SK-N-SH (cell line): Measurements from ENCODE around the gene DIS3L2.

ENCODE experiments used
- CTCF ChIP-seq: fragments of 200-600 bp; sonication (generic); IDR thresholded peaks from 2 replicates; pipeline ENCODE4 v1.6.1; 2017; ENCODE audit warnings: antibody characterized with exemption, mild to moderate bottlenecking, moderate library complexity
- EZH2phosphoT487 ChIP-seq: fragments of 200-600 bp; sonication (generic); IDR thresholded peaks from 2 replicates; pipeline ENCODE4 v1.6.1; 2017; ENCODE audit warnings: low read depth, mixed run types, mild to moderate bottlenecking, antibody characterized with exemption, moderate library complexity, borderline replicate concordance
- JUND ChIP-seq: IDR thresholded peaks from 2 replicates; pipeline ENCODE4 v1.4.0; 2012
- POLR2AphosphoS5 ChIP-seq: IDR thresholded peaks from 2 replicates; pipeline ENCODE4 v1.6.1; 2012; ENCODE audit warnings: low read depth, low read length
- TCF12 ChIP-seq: IDR thresholded peaks from 2 replicates; pipeline ENCODE4 v1.4.0; 2012
- USF2 ChIP-seq: fragments of 150-350 bp; IDR thresholded peaks from 2 replicates; pipeline ENCODE4 v1.6.1; 2017; ENCODE audit warnings: antibody characterized with exemption, low read length, low read depth, borderline replicate concordance

GRCh38 chr2:231987124-231987727, 25.7 kb downstream of the DIS3L2 start:
- TF ChIP-seq CTCF (no peak), EZH2phosphoT487 (no peak), JUND (no peak), USF2 (no peak), POLR2AphosphoS5 (no peak), TCF12 (no peak)
